BJ (cell line): Measurements from ENCODE around the gene FAHD2A. TPM values are rescaled to one million over a fixed set of nuclear protein-coding genes. Genes with fewer than 3 reads are reported as not detected.

Source experiments
- CTCF ChIA-PET: fragments of 350-600 bp; formaldehyde crosslinking; extraction: SDS; loops from one replicate; lab custom pipeline; 2021; ENCODE audit warnings: antibody characterized with exemption, inconsistent platforms; lab: Yijun Ruan, JAX
- POLR2A ChIA-PET: fragments of 300-600 bp; sonication (Branson Sonifier 250); formaldehyde crosslinking; extraction: SDS; loops from one replicate; lab custom pipeline; 2021; ENCODE audit warnings: antibody characterized with exemption; lab: Charles Lee
- DNase-seq: peaks from one replicate; pipeline ENCODE4 v3.0.0-alpha.2; 2011; ENCODE audit warnings: low read depth
- H3K27me3 ChIP-seq: 2 replicates; pipeline ENCODE4 v1.6.0; 2011; ENCODE audit warnings: low read length; ENCODE audit not compliant: control insufficient read depth, insufficient read depth
- H3K36me3 ChIP-seq: 2 replicates; pipeline ENCODE4 v1.5.1; 2011; ENCODE audit warnings: low read length; ENCODE audit not compliant: control insufficient read depth, insufficient read depth
- H3K4me3 ChIP-seq: 2 replicates; pipeline ENCODE4 v1.5.1; 2011; ENCODE audit warnings: low read depth, mild to moderate bottlenecking, control low read depth, low read length
- CTCF ChIP-seq: IDR thresholded peaks from 2 replicates; pipeline ENCODE4 v1.5.1; 2011; ENCODE audit warnings: low read depth, mild to moderate bottlenecking, control low read depth, inconsistent platforms, low read length, moderate library complexity; ENCODE audit not compliant: insufficient read depth
- polyA plus RNA-seq: library from polyadenylated mRNA; depleted of rRNA; stranded (reverse); fragments of >200 nt; gene quantifications from 2 replicates; pipeline ENCODE4 v1.2.3, GENCODE V29; 2011

The FAHD2A gene
- polyA plus RNA-seq, 1 experiment, result 44.1 TPM

- Histone ChIP-seq H3K36me3 (no peaks in the 10 kb centered on the region), H3K27me3 (no peaks in the 10 kb centered on the region), H3K4me3 (no peak overlapping the region)
- ChIA-PET CTCF (interaction anchor here (2.7 kb wide), 1 partner anchor 16 kb away, joined by 9 read pairs; no protein-coding TSS in a partner anchor), POLR2A (interaction anchor here (0.7 kb wide), 1 partner anchor 9 kb away, joined by 11 read pairs; no protein-coding TSS in a partner anchor)
- no peak for DNase-seq
- no peak for TF ChIP-seq CTCF
These were observed 29.7 kb upstream of the FAHD2A start for GRCh38 chr2:95372845-95373244.

GRCh38 chr2:95374029-95374428 is 28.5 kb upstream of the FAHD2A start:
- H3K36me3 ChIP-seq, result no peaks in the 10 kb centered on the region; the same call in 1 of the 2 replicates
- no peak for TF ChIP-seq CTCF
- no peak for DNase-seq
- POLR2A ChIA-PET, result no interaction called here
- no peak overlapping the region for H3K4me3 ChIP-seq
- CTCF ChIA-PET, result interaction anchor here (2.5 to 2.7 kb wide), 2 partner anchors 10 to 15 kb away, joined by 9 to 11 read pairs; no protein-coding TSS in a partner anchor
- H3K27me3 ChIP-seq, result no peaks in the 10 kb centered on the region

GRCh38 chr2:95374451-95374920 is 28.0 kb upstream of the FAHD2A start:
- CTCF ChIA-PET, result interaction anchor here (2.5 to 2.7 kb wide), 2 partner anchors 10 to 15 kb away, joined by 9 to 11 read pairs; no protein-coding TSS in a partner anchor
- TF ChIP-seq CTCF, result no peak
- H3K4me3 ChIP-seq, result no peak overlapping the region
- H3K36me3 ChIP-seq, result no peaks in the 10 kb centered on the region; the same call in 1 of the 2 replicates
- no peak for DNase-seq
- H3K27me3 ChIP-seq, result no peaks in the 10 kb centered on the region
- POLR2A ChIA-PET, result no interaction called here

- no peak for TF ChIP-seq CTCF
- POLR2A ChIA-PET, result no interaction called here
- no peak for DNase-seq
- CTCF ChIA-PET, result interaction anchor here (0.8 to 2.7 kb wide), 3 partner anchors 9 to 14 kb away, joined by 3 to 11 read pairs (median 9); no protein-coding TSS in a partner anchor
- Histone ChIP-seq H3K4me3 (no peak overlapping the region), H3K36me3 (no peaks in the 10 kb centered on the region; the same call in 1 of the 2 replicates), H3K27me3 (no peaks in the 10 kb centered on the region)
These were observed 27.5 kb upstream of the FAHD2A start for GRCh38 chr2:95374921-95375471.

GRCh38 chr2:95375532-95376150 is 26.9 kb upstream of the FAHD2A start:
- ChIA-PET CTCF (interaction anchor here (0.8 to 2.7 kb wide), 3 partner anchors 9 to 13 kb away, joined by 3 to 11 read pairs (median 9); no protein-coding TSS in a partner anchor), POLR2A (no interaction called here)
- no peak for TF ChIP-seq CTCF
- no peak for DNase-seq
- Histone ChIP-seq H3K4me3 (no peak overlapping the region), H3K27me3 (no peaks in the 10 kb centered on the region), H3K36me3 (no peaks in the 10 kb centered on the region; the same call in 1 of the 2 replicates)
